RWPE1 (cell line): ENCODE results near the gene CDO1.

Experiments used
- CTCF ChIA-PET: fragments of 350-600 bp; sonication (Branson Sonifier 250); formaldehyde crosslinking; extraction: SDS; loops from one replicate; lab custom pipeline; 2021; lab: Yijun Ruan, JAX
- POLR2A ChIA-PET: fragments of 400-600 bp; formaldehyde crosslinking; extraction: SDS; loops from one replicate; lab custom pipeline; 2020; ENCODE audit warnings: antibody characterized with exemption; ENCODE audit not compliant: low non-redundant PET; lab: Yijun Ruan, JAX
- DNase-seq: peaks from one replicate; pipeline ENCODE4 v3.0.0; 2012; ENCODE audit warnings: low spot score
- H3K27ac ChIP-seq: fragments of 450-650 bp; 2 replicates; pipeline ENCODE4 v1.5.1; 2017
- TF ChIP-seq, protein P1 (sequence below): fragments of 450-650 bp; conservative IDR thresholded peaks from 2 replicates; pipeline ENCODE4 v1.5.1; 2017; ENCODE audit warnings: low read depth, mild to moderate bottlenecking

Gene CDO1

DNA sequence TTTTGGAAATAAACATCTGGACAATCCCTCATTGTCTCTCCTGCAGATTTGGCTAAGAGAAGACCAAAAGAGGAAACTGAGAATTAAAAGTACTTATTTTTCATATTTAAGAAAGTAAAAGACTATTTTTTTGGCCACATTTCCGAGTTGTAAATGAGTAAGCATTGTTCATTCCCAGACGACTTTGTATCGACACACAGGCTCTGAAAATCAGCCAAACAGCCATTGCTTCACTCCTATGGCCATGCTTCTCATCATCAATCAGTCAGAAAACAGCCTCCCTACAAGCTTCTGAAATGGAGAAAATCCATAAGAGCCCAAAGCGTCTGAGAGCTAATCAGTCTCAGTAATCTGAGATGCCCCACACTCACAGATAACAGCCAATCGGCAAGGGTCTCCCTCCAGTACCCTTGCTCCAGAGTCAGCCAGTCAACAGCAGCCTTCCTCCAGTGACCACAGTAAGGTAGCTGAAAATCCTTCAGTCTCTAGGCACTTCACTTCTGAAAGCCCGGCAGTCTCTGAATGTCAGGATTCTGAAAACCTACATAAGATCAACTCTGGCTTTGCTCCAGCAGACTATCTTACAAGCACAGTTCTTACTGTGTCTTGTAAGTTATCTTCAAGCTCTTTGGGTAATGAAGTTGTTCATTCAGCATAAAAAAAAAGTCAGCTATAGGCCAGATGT lies 30.9 kb downstream of the CDO1 start:
- no peak for DNase-seq
- ChIA-PET POLR2A (no interaction called here), CTCF (interaction anchor here (0.7 kb wide), 1 partner anchor 604 kb away, joined by 3 read pairs; no protein-coding TSS in a partner anchor)
- TF ChIP-seq, protein P1, sequence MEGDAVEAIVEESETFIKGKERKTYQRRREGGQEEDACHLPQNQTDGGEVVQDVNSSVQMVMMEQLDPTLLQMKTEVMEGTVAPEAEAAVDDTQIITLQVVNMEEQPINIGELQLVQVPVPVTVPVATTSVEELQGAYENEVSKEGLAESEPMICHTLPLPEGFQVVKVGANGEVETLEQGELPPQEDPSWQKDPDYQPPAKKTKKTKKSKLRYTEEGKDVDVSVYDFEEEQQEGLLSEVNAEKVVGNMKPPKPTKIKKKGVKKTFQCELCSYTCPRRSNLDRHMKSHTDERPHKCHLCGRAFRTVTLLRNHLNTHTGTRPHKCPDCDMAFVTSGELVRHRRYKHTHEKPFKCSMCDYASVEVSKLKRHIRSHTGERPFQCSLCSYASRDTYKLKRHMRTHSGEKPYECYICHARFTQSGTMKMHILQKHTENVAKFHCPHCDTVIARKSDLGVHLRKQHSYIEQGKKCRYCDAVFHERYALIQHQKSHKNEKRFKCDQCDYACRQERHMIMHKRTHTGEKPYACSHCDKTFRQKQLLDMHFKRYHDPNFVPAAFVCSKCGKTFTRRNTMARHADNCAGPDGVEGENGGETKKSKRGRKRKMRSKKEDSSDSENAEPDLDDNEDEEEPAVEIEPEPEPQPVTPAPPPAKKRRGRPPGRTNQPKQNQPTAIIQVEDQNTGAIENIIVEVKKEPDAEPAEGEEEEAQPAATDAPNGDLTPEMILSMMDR = no peak
- no peak overlapping the region for H3K27ac ChIP-seq

DNA sequence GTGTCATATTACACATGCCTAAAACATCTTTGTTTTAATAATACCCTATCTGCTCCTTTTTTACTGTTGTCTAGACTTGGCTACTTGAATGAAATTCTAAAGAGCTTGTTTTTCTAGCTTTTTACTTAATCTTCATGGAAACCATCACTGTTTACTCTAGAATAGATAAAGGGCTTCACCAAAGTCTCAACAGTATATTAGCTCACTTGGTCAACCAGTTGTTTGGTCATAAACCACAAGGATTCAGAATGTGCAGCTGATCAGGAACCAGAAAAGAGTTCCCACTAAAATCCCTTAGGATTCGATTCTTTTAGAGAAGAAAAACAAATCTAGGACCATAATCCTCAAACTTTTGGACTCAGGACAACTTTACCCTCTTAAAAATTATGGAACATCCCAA lies 38.0 kb downstream of the CDO1 start:
- CTCF ChIA-PET = interaction anchor here (0.6 to 0.7 kb wide), 2 partner anchors 51 to 765 kb away, joined by 4 read pairs; no protein-coding TSS in a partner anchor

DNA sequence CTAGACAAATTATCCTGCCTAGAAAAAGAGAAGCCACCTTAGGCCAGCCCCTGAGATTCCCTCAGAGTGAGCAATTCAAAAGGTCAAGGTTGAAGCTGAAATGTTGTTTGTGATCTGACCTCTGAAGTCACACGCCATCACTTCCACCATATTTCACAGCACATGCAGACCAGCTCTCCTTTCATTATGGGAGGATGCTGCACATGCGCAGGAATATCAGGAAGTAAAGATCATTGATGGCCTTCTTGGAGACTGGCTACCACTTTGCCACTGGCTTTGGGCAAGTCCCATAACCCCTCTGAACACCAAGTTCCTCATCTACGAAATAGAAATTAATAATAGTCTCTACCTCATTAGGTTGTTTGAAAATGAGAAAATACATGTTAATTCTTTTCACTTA lies 39.5 kb downstream of the CDO1 start:
- CTCF ChIA-PET = no interaction called here
- DNase-seq = no peak
- POLR2A ChIA-PET = no interaction called here
- no peak overlapping the region for H3K27ac ChIP-seq
- TF ChIP-seq, protein P1 = no peak

More for the DNA sequence above, 38.0 kb downstream of the CDO1 start:
- POLR2A ChIA-PET = no interaction called here
- TF ChIP-seq, protein P1 = no peak
- H3K27ac ChIP-seq = no peak overlapping the region
- DNase-seq = no peak

GRCh38 chr5:115775999-115776398 lies 40.5 kb downstream of the CDO1 start:
- CTCF ChIA-PET = interaction anchor here (0.6 kb wide), 1 partner anchor 84 kb away, joined by 7 read pairs; no protein-coding TSS in a partner anchor
- DNase-seq = no peak
- POLR2A ChIA-PET = no interaction called here

GRCh38 chr5:115774684-115775083 lies 41.8 kb downstream of the CDO1 start:
- H3K27ac ChIP-seq = no peak overlapping the region
- CTCF ChIA-PET = interaction anchor here (0.7 kb wide), 1 partner anchor 13 kb away, joined by 3 read pairs; no protein-coding TSS in a partner anchor
- DNase-seq = no peak
- TF ChIP-seq, protein P1 = no peak
- POLR2A ChIA-PET = no interaction called here

More at GRCh38 chr5:115775999-115776398, 40.5 kb downstream of the CDO1 start:
- TF ChIP-seq, protein P1 = no peak
- no peak overlapping the region for H3K27ac ChIP-seq

GRCh38 chr5:115772731-115773475 lies 43.6 kb downstream of the CDO1 start:
- ChIA-PET CTCF (interaction anchor here (0.6 to 0.7 kb wide), 2 partner anchors 61 to 196 kb away, joined by 3 read pairs; no protein-coding TSS in a partner anchor), POLR2A (no interaction called here)
- no peak overlapping the region for H3K27ac ChIP-seq
- TF ChIP-seq, protein P1 = no peak
- no peak for DNase-seq
